SU-DHL-6 (cell line): Measurements from ENCODE around the gene SPG7.

ENCODE experiments used
- EZH2phosphoT487 ChIP-seq: fragments of 200-600 bp; sonication (generic), shearing (Covaris generic); conservative IDR thresholded peaks from 2 replicates; pipeline ENCODE4 v1.6.1; 2018; ENCODE audit warnings: mild to moderate bottlenecking, antibody characterized with exemption, low read length, moderate library complexity, mixed read lengths
- TF ChIP-seq, protein P1 (sequence below): fragments of 200-600 bp; sonication (generic); IDR thresholded peaks from one replicate; pipeline ENCODE4 v1.5.1; 2017; ENCODE audit warnings: antibody characterized with exemption, mild to moderate bottlenecking, low read length, moderate library complexity; ENCODE audit not compliant: insufficient read depth, poor library complexity, severe bottlenecking

- TF ChIP-seq, protein P1, sequence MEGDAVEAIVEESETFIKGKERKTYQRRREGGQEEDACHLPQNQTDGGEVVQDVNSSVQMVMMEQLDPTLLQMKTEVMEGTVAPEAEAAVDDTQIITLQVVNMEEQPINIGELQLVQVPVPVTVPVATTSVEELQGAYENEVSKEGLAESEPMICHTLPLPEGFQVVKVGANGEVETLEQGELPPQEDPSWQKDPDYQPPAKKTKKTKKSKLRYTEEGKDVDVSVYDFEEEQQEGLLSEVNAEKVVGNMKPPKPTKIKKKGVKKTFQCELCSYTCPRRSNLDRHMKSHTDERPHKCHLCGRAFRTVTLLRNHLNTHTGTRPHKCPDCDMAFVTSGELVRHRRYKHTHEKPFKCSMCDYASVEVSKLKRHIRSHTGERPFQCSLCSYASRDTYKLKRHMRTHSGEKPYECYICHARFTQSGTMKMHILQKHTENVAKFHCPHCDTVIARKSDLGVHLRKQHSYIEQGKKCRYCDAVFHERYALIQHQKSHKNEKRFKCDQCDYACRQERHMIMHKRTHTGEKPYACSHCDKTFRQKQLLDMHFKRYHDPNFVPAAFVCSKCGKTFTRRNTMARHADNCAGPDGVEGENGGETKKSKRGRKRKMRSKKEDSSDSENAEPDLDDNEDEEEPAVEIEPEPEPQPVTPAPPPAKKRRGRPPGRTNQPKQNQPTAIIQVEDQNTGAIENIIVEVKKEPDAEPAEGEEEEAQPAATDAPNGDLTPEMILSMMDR, result no peak
- no peak for TF ChIP-seq EZH2phosphoT487
Observed at GRCh38 chr16:89572485-89573205, 64.4 kb downstream of the SPG7 start.
